ENCODE results near the gene GAPT. TPM values are rescaled to one million over a fixed set of nuclear protein-coding genes. Genes with fewer than 3 reads are reported as not detected.

Gene GAPT
- total and polyA plus RNA-seq, 12 donors = 0.08 to 1.7 (median 0.26) TPM; not detected in 1

DNA sequence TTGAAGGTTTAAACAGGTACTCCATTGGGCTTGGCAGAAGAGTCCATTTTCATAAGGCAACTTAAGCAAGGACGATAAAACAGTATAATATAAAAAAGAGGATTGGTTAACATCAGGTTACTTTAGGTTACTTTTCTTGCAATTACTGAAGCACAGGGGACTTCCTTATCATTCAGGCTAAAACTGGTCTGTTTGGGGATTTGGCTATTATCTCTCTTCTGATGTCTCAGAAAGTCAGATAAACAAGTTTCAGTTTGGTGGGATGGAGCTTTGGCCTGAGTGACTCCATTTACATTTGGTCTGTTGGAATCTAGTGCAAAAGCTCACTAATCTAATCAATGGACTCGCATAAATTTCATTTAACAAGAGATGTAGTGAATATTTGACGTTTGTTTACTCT lies 8.0 kb downstream of the GAPT start:
- no peak for ATAC-seq
- WGBS, 2 donors = 62 to 67% methylated on average over 3 of the region's 3 CpGs
- Histone ChIP-seq H3K9me3 (no peaks in the 10 kb centered on the region), H3K27me3 (peaks cover 0 to 17% (median 0%) of the 10 kb centered on the region in 7 donors), H3K4me1 (peaks cover 0 to 20% (median 0%) of the 10 kb centered on the region in 9 donors), H3K4me3 (no peak overlapping the region), H3K27ac (peak overlapping the region in 1 of 10 donors; percentile 59), H3K36me3 (no peaks in the 10 kb centered on the region)
- DNase-seq = no peak
- TF ChIP-seq, protein P1, sequence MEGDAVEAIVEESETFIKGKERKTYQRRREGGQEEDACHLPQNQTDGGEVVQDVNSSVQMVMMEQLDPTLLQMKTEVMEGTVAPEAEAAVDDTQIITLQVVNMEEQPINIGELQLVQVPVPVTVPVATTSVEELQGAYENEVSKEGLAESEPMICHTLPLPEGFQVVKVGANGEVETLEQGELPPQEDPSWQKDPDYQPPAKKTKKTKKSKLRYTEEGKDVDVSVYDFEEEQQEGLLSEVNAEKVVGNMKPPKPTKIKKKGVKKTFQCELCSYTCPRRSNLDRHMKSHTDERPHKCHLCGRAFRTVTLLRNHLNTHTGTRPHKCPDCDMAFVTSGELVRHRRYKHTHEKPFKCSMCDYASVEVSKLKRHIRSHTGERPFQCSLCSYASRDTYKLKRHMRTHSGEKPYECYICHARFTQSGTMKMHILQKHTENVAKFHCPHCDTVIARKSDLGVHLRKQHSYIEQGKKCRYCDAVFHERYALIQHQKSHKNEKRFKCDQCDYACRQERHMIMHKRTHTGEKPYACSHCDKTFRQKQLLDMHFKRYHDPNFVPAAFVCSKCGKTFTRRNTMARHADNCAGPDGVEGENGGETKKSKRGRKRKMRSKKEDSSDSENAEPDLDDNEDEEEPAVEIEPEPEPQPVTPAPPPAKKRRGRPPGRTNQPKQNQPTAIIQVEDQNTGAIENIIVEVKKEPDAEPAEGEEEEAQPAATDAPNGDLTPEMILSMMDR (IDR thresholded peaks at IDR 0.05) = no peak
- intact Hi-C loops (cut with DNase I) = loop anchor here in 7 of 10 donors (2.0 to 10.0 kb wide), 6 partner anchors 216 to 353 kb away; no protein-coding TSS in a partner anchor

DNA sequence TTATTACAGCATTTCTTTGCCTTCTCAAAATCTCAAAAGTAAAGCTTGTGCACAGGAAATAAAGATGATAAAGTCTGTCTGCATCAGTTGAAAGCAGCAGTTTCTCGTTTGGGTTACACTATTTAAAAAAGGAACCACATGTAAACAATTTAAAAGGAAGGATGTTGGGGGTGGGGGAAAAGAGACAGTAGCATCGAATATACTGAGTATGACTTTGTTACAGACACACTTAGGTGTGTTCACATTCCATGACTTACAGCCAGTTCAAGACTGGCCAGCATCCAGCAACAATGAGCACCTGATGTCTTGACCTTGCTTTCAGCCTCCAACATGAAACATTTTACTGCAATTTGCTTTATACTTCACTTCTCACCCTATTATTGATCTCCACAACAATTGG lies 8.7 kb downstream of the GAPT start:
- peak overlapping the region in 1 of 10 donors; percentile 59 for H3K27ac ChIP-seq
- DNase-seq (no peak), ATAC-seq (no peak)
- H3K36me3 ChIP-seq = no peaks in the 10 kb centered on the region
- TF ChIP-seq, protein P1 (IDR thresholded peaks at IDR 0.05) = no peak
- H3K4me3 ChIP-seq = no peak overlapping the region
- intact Hi-C loops (cut with DNase I) = loop anchor here in 8 of 10 donors (2.0 to 10.0 kb wide), 6 partner anchors 215 to 352 kb away; no protein-coding TSS in a partner anchor
- peaks cover 0 to 20% (median 0%) of the 10 kb centered on the region in 9 donors for H3K4me1 ChIP-seq
- peaks cover 0 to 17% (median 0%) of the 10 kb centered on the region in 7 donors for H3K27me3 ChIP-seq
- no peaks in the 10 kb centered on the region for H3K9me3 ChIP-seq
- WGBS, 2 donors = 30 to 34% methylated on average over 2 of the region's 2 CpGs

DNA sequence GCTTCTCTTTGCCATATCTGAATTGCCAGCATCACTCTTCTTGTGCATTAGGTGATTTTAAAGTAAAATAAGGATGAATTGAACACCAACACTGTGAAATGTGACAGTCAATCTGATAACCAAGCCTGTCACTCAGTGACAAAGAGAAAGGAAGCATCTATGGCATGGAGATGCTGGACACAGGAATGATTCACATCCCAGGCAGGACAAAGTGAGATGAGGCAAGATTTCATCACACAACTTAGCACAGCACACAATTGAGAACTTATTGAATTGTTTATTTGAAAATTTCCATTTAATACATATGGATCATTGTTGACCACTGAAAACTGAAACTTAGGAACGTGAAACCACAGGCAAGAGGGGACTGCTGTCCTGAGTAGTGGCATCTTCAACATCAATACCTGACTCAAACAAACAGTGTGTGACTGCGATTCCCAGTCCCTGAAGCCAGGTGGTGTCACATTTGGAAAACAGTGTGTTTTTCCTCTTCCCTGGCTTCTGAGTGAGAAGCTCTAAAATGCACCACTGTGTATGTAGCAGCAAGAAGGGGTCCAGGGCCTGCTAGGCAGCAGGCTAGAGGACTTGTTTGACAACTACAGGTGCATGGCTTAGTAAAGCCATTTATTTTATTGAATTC lies 10.7 kb downstream of the GAPT start:
- no peak for DNase-seq
- Histone ChIP-seq H3K36me3 (no peaks in the 10 kb centered on the region), H3K4me1 (peaks cover 0 to 30% (median 0%) of the 10 kb centered on the region in 9 donors), H3K4me3 (no peak overlapping the region), H3K9me3 (no peaks in the 10 kb centered on the region), H3K27ac (no peak overlapping the region), H3K27me3 (peaks cover 0 to 12% (median 0%) of the 10 kb centered on the region in 7 donors)
- intact Hi-C loops (cut with DNase I) = loop anchor here in 3 of 10 donors (10.0 kb wide), 2 partner anchors 213 to 313 kb away; no protein-coding TSS in a partner anchor
- ATAC-seq = no peak
- WGBS, 2 donors = 83 to 85% methylated on average over 2 of the region's 2 CpGs
- TF ChIP-seq, protein P1 (IDR thresholded peaks at IDR 0.05) = no peak

- peaks cover 0 to 17% (median 0%) of the 10 kb centered on the region in 7 donors for H3K27me3 ChIP-seq
- no peaks in the 10 kb centered on the region for H3K36me3 ChIP-seq
- intact Hi-C loops (cut with DNase I) = loop anchor here in 3 of 10 donors (10.0 kb wide), 2 partner anchors 211 to 311 kb away; no protein-coding TSS in a partner anchor
- no peak overlapping the region for H3K4me3 ChIP-seq
- WGBS, 2 donors = 64 to 66% methylated on average over 3 of the region's 3 CpGs
- peaks cover 0 to 28% (median 0%) of the 10 kb centered on the region in 9 donors for H3K4me1 ChIP-seq
- TF ChIP-seq, protein P1 (IDR thresholded peaks at IDR 0.05) = no peak
- DNase-seq = no peak
- H3K27ac ChIP-seq = no peak overlapping the region
- no peak for ATAC-seq
- H3K9me3 ChIP-seq = no peaks in the 10 kb centered on the region
These were observed 12.3 kb downstream of the GAPT start for GRCh38 chr5:58503390-58504046.
